ENCODE results near the gene KPTN.
A peak's percentile ranks its signal among the peaks of the same experiment; 100 is the strongest.

Gene KPTN

DNA sequence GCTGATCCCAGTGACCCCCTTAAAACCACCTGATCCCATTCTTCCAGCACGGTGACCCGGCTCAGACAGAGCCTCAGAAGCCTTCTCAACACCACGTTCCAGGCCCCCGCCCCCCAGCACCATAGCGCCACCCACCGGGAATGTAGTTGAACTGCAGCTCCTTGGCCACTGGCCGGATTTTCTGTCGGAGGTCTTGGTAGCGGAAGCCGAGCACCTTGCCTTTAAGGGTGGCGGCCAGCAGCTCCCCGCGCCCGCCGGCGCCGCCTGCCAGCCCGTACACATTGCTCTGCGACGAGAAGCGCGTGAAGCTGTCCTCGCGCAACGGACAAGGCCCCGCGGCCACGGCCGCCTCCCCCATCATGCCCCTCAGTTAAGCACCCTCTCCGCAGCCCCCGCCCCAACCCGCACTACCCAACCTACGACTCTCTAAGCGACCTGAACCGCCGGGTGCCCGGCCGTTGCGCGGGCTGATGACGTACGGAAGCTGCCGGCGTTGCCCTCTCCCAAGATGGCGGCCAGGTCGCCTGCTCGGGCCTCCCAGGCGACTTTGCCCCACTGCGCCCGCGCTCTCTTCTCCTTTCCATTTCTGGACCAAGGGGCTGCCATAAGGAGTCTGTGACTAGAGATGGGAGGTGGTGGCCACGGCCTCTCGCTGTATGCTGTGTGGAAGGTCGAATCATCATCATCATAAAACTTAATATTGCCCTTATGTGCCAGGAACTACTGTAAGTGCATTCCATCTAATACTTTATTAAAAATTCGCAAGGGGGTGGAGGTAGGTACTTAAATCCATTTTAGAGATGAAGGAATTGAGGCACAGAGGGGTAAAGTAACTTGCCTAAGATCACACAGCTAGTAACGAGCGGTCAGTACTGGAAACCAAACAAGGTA lies at the start of gene KPTN:
Gene KPTN, minus strand, starts transcription at position 420 of the 891 bp plus-strand sequence. Its CDS starts 59 bp downstream, at position 361.
- no peak for FAIRE-seq

DNA sequence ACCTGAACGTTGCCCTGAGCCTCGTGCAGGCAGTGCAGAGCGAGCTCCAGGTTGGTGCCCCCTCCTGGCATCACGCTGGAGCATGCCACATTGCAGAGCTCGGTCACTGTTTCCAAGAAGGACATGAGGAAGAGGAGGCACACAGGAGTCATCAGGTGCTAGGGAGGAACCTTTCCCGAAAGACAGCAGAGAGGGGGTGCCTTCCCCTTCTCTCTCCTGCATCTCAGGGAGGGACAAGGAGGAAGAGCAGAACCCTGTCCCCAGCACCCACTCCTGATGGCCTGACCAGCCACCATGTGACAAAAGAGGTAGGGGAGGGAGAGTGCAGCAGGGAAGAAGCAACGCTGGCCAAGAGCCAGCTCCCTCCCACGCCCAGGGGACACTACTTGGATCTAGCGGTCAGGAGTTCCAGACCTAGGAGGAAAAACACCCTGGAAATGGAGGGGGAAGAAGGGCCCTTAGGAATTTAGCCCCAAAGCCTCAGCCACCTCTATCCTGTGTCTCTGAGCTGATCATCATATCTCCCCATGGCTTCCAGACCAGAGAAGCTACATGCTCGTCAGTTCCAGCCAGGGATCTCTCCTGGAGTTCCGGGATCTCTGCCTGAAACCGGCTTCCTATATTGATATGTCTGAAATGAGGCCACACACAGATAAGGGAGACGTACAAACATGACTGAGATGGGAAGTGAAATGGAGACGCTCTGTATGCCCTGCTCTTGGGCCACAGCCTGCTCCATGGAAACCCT lies 47.8 kb upstream of the KPTN start:
- no peak for FAIRE-seq

DNA sequence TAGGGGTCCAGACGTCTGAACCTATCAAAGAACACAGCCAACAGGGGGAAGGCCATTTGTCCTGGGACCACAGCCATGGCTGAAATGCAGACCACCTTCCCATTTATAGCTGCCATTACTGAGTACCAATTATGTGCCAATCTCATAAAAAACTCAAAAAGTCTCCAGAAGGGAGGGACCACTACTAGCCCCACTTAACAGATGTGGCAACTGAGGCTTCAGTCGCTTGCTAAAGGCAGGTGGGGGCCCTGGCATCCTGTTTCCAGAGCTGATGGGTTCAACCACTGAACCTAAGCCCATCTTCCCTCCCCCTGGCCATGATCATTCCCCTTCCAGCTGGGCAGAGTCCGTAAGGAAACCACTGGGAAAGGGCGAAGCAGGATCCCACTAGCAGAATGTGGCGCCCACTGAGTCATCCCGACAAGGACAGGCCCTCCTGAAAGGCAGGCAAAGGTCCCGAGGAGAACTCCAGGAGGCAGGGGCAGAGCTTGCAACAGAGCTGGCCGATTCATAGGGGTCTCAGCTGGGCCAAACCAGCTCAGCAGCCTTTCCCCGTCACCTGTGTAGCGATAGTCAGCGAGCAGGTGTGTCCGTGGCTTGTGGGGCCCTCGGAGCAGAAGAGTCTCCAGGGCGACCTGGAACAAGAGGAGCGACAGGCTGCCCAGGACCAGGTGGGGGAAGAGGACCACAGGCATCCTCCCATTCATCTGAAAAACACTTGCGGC lies 45.2 kb upstream of the KPTN start:
- FAIRE-seq, result no peak

DNA sequence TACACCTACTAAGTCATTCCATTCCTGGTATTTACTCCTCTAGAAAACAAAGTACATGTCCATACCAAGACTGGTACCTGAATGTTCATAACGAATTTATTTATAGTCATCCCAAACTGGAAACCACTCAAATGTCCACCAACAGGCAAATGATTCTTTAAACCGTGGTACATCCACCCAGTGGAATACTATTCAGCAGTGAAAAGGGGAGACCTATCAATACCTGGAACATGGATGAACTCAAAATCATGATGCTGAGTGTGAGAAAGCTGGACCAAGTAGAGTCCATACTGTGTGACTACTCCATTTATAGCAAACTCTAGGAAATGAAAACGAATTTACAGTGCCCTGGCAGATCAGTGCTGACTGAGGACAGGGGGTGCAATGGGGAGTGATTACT lies 42.8 kb upstream of the KPTN start:
- no peak for FAIRE-seq

DNA sequence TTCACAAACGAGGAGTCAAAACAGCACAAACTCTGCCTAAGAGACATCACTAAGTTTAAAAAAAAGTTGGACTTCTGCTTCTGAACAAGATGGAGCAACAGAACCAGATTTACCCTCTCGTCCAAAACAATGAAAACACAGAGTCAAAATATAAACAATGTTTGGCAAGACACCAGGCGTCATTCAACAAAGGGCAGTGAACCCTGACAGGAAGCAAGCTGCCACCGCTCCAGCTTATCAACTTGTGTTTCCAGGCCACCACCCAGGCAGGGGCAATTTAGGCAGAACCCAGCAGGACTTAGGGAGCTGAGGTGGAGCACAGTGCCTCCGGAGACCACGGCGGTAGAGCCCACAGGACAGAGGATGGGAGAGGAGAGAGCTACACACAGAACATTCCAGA lies 39.5 kb upstream of the KPTN start:
- FAIRE-seq, result no peak

DNA sequence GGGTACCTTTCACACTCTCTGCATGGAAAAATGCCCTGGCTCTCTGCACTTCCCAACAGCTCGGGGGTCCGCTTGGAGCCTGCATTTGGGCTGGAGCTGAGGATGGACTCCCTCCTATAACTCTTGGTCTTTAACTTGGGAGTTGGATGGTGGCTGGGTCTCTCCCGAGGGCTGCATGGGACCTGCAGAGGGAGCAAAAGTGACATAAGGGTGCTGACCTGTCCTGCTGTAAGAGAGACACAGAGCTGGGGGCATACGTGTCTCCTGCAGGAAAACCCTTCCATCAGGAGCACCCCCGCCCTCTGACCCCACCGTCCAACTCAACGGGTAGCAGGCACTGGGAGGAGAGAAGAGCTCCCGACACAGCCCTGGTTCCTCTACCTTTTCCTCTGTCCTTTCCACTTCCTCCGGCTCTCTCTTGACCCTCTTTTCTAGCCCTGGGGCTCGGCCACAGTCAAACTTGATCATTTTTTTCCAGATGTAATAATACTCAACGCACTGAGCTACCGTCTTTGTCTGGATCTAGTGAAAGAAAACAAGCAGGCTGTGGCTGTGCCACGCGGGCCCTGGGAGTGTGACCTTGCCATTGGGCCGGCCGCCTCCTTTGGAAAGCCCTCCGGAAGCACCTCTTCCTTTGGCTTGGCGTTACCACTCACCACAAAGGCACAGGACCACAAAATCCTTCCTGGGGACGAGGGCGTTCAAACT lies 37.6 kb upstream of the KPTN start:
- FAIRE-seq, result no peak

DNA sequence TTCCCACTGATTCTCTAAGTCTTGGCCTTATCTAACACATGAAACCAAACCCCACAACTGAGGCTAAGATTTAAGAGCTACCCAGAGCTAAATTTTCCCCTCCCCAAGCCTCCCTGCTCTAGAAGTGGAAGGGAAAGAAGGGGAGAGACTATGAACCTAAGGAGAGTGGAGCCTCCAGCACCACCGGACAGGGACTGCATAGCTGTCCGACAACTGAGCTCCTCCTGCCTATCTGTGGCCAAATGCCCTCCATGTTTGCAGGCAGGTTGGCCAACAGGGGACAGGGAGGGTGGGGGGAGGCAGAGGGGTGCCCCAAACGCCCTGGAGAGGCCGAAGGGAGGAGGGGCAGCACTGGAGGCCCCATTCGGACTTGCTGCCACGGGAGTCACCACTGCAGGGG lies 36.8 kb upstream of the KPTN start:
- FAIRE-seq, result no peak

DNA sequence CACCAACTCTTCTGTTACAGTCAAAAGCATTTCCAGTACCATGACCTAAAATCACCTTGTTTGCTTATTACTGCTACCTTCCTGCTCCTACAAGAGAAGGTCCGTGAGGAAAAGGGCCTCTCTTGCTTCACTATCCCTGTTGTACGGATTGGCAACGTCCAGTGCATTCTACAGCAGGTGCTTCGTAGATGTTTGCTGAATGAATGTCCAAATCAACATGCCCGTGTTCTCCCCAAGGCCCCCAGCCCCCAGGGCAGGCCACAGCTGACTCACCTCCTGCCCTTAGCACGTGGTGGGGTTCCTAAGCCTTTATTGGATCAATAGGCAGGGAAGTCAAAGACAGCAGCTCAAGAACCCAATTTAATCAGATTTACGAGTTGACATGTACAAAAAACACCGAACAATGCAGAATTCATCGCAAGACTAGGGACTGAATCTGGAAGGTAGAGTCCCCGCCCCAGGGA lies 36.4 kb upstream of the KPTN start:
- FAIRE-seq, result no peak

DNA sequence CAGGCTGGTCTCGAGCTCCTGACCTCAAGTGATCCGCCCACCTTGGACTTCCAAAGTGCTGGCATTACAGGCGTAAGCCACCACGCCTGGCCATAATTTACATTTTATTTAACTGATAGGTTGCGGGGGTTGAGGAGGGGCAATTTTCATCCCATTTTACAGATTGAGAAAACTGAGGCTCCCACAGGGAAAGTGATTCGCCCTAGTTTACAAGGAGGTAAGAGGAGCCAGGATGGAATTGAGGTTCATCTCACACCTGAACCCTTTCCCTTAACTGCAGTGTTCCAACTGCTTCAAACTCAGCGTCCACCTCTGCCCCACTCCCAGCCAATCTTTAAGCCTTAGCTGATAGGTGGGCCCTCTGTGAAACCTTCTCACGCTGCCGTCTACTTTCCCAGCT lies 34.8 kb upstream of the KPTN start:
- no peak for FAIRE-seq

DNA sequence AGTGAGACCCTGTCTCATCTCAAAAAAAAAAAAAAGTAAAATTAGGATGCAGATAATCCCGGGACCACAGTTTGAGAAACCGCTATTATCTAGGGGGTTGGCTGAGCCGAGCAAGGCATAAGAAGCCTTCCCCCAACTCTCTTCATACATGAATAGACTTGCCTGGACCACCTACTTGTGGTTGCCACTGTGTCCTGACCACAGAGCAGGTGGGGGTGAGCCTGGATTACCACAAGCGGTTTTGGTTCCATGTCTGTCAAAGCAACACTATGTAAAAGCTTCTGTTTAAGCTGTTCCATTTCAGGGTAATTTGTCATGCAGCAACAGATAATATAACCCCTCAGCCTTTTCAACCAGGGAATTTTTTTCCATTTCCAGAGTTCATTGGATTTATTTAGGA lies 34.1 kb upstream of the KPTN start:
- no peak for FAIRE-seq

DNA sequence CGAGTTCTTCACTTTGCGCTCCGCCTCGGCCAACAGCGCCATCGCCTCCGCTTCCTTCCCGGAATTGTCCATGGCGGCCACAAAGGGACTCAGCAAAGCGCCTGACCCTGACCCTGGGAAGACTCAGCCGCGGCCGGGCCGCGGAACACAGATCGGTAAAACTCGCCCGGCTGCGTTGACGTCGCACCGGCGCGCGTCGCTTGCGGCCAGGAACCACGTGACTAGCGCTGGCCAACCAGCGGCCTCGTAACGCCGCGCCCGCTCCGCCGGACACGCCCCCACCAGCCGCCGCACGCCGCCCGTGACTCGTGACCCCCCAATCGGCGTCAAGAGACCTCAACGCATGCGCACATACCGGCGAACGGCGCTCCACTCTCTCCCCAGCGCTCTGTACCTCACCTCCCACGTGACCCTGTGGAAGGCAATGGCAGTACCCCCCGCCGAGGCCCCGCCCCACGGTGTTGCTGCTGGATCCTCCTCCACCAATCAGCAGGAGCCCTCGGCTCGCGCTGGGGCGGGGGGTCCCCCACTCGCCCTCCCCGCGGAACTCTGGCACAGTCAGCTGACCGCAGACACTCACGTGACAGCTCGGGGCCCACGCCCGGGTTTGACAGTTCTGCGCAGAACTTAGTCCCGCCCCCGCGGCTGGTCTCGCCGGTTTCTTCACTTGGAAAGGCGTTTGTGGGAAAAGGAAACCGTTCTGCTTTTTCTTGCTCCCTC lies 31.0 kb upstream of the KPTN start, which contains the start of gene NAPA:
Gene NAPA, minus strand, starts transcription at position 195 of the 720 bp plus-strand sequence. Its CDS starts 123 bp downstream, at position 72.
- FAIRE-seq, result peak; percentile 96

DNA sequence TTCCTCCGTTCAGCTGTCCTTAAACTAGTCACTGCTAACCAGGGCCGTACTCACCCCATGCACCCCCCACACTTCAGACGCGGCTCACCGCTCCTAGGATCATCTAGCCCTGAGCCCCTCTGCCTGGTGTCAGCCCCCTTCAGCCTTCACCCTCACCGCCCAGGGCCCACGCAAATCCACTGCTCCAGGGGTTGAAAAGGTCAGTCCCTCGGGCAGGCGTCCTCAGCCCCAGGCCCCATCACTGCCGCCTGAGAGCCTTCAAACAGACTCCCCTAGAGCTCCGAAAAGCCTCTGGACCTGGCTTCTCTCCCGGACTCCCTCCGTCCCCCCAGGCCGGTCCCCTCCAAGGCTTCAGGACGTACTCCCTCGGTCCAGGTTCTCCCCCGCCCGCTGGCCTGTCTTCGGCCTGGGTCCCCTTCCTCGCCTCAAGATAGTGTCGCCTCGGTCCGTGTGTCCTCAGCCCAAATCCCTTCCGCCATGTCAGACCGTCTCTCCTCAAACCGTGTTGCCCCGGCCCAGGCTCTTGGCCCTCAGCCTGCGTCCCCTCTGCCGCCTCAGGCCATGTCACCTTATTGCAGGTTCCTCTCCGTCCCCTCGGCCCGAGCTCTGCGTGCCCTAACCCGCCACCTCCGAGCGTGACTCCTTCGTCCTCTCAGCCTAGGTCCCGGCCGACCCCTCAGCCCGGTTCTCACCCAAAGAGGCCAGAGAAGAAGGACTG lies 30.3 kb upstream of the KPTN start:
- no peak for FAIRE-seq

DNA sequence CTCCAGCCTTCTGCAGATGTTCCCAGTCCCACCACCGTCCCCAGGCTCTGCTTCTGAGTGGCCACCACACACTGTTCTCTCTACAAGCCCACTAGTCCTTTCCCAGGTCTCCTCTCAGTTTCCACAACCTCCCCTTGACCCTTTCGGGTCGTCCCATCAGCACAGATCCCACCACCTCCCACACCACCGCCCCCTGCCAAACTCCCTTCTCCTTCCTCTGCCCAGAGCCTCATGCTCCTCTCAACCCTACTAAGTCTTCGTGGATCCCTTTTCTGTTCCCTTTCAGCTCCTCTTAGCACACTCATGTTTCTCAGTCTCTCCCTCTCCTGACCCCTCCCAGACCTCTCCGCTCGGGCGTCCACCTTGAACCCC lies 28.9 kb upstream of the KPTN start:
- FAIRE-seq, result no peak

DNA sequence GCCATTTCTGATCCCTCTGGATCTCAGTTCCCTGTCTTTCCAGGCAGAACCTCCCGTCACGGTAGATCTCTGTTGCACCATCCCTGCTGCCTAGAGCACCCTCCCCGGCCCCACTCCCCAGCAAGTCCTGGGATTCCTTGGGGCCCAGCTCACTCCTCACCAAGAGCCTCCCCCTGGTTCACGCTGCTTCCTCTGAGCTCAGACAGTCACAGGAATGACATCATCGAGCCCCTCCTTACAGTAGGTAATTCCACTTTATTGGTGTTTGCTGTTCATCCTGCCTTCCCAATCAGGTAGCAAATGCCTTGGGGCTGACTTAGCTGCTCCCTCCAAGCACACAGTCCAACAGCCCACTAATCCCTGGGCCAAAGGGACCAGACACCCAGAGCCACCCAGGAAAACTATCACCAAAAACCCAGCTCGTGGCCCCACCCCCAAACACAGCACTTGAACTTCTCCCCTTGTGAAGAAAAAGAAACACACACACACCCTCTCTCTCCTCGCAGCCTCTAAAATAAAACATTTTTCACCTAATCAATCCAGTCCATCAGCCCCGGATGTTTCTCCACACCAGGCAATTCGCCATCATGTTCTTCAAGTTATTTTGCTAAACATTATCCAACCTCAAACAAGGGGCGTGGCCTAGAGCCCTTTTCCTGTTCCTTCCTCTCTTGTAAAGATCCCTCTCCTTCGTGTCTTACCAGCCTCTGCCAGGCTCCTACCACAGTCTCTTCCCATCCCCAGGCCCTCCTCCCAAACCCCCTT lies 28.3 kb upstream of the KPTN start:
- no peak for FAIRE-seq

DNA sequence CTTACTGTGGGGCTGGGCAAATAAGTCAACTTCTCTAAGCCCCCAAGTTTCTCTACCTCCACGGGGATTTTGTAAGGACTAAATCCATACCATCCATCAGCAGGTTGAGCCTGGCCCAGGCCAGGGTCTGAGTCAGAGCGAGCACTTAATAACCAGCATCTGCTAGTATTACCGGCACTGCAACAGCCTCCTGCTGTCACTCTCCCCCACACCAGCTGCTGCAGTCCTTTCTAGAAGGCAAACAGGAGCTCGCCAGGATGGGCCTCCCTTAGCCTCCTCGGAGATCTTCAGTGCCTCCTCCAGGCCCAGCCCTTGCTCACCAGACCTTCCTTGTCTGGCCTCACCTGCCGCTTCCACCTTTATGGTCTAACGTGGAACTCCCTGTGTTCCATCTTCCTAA lies 27.7 kb upstream of the KPTN start:
- FAIRE-seq, result no peak

DNA sequence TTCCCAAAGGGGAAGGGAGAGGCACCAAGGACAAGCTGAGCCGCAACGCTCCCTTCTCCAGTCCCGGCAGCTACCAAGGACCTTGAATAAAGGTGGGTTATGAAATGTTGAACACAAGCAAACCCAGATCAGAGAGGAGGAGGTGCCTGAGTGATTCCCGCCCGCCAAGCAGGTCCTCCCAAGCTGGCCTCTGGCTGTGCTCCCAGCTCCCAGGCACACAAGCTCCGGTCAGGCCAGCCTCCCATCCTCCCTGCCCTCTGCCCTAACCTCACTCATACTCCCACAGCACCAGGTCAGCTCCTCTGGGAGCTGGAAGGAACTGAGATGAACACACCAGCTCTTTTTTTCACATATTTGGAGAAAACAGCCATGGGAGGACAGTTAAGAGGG lies 27.1 kb upstream of the KPTN start:
- FAIRE-seq, result no peak

DNA sequence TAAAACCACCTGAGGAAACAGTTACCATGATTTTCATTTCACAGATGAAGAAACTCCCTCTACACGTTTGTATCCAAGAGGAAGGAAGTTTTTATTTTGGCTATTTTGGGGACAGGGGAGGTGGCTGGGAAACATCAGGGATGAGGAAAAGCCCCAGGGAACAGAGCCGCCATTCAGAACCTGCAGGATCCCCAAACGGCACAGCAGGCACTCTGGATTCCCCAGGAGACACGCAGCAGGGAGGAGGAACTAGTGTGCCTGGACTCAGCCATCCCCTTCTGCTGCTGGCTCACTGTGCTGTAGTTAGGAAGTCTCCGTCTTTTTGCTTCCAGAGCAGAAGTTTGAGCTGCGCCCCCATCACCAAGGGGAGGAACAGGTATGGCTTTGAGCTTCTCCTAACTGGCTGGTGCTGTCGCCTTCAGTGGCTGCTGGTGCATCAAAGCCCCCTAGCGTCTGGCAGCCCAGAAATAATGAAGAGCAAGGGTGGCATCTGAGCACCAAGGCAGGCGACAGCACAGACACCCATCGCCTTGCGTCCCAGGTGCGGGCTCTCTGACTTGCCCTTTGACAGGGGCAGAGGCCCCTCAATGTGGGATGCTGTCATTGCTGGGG lies 26.6 kb upstream of the KPTN start:
- no peak for FAIRE-seq

DNA sequence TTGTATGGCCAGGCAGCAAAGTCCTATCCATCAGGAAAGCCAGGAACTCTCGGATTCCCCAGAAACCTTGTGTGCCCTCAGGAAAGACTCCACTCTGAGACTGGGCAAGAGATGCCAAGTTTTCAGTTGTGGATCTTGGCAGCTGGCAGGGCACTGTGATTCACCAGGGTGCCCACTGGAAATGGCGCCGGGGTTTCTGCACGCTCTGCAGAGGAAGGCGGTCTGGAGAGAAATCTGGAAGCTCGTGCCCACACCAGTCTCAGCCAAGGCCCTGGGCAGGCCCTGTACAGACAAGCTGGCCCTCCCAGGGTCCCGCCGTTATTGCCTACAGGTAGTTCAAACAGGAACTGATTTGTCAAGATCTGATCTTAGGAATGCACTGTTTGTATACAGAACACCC lies 26.0 kb upstream of the KPTN start:
- no peak for FAIRE-seq

DNA sequence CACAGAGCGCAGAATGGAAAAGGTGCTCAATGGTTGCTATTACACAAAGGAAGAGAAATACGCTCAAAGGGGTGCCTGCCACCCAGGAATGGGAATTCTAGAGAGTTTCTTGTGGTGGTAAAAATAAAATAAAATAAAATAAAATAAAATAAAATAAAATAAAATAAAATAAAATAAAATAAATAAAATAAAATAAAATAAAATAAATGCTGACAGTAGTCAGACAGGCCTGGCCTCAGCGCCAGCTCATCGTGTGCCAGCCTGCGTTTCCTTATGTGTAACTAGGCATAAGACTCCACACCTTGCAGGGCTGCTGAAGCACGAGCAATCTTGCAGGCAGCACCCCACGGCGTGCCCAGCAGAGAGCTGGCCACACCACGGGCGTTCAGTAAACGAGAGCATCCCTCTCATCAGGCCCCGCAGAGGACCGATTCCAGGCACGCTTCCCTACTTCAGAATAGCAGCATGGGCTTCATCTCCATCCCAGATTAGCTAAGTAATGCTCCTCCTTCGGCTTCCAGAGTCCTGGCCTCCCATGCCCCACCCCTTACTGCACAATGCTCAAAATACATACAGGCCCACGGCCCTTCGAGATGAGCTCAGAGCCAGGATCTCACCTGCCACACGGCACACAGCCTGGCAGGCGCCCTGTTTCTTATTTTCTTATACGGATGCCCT lies 25.3 kb upstream of the KPTN start:
- no peak for FAIRE-seq

DNA sequence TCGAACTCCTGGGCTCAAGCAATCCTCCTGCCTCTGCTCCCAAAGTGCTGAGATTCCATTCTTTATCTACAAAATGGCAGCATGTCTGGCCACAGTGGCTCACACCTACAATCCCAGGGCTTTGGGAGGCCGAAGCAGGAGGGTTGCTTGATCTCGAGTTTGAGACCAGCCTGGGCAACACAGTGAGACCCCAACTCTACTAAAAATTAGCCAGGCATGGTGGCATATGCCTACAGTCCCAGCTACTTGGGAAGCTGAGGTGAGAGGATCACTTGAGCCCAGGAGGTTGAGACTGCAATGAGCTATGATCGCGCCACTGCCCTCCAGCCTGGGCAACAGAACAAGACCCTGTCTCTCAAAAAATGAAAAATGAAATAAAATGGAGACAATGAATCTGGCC lies 24.7 kb upstream of the KPTN start:
- no peak for FAIRE-seq
